GM12875 (cell line): ENCODE results near the gene CSF1.

ENCODE experiments used
- H3K4me3 ChIP-seq: one replicate; pipeline ENCODE4 v1.5.1; 2011; ENCODE audit warnings: low read depth, low read length, control low read depth
- TF ChIP-seq, protein P1 (sequence below): IDR thresholded peaks from 2 replicates; pipeline ENCODE4 v1.5.1; 2011; ENCODE audit warnings: low read depth, mild to moderate bottlenecking, control low read depth, inconsistent platforms, low read length, moderate library complexity, borderline replicate concordance; ENCODE audit not compliant: insufficient read depth

CSF1 gene

DNA sequence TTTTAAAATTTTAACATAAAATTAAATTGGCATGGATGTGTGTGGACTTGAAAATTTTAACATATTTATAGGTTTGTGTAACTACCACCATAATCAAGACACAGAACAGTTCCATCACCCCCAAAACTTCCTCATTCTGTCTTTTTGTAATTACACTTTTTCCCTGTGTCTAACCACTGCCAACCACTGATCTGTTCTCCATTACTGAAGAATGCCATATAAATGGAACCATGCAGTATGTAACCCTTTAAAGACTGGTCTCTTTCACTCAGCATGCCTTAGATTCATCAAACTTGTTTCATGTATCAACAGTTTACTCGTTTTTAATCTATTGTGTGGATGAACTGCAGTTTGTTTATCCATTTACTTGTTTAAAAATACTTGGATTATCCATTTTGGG is 60.9 kb downstream of the CSF1 start:
- TF ChIP-seq, protein P1, sequence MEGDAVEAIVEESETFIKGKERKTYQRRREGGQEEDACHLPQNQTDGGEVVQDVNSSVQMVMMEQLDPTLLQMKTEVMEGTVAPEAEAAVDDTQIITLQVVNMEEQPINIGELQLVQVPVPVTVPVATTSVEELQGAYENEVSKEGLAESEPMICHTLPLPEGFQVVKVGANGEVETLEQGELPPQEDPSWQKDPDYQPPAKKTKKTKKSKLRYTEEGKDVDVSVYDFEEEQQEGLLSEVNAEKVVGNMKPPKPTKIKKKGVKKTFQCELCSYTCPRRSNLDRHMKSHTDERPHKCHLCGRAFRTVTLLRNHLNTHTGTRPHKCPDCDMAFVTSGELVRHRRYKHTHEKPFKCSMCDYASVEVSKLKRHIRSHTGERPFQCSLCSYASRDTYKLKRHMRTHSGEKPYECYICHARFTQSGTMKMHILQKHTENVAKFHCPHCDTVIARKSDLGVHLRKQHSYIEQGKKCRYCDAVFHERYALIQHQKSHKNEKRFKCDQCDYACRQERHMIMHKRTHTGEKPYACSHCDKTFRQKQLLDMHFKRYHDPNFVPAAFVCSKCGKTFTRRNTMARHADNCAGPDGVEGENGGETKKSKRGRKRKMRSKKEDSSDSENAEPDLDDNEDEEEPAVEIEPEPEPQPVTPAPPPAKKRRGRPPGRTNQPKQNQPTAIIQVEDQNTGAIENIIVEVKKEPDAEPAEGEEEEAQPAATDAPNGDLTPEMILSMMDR = no peak

GRCh38 chr1:109974191-109974590 is 63.5 kb downstream of the CSF1 start:
- TF ChIP-seq, protein P1 = no peak
- H3K4me3 ChIP-seq = no peak overlapping the region

More for the DNA sequence above, 60.9 kb downstream of the CSF1 start:
- no peak overlapping the region for H3K4me3 ChIP-seq

- H3K4me3 ChIP-seq = no peak overlapping the region
- TF ChIP-seq, protein P1 = no peak
These were observed 65.1 kb downstream of the CSF1 start for GRCh38 chr1:109975718-109976117.

- H3K4me3 ChIP-seq = no peak overlapping the region
- TF ChIP-seq, protein P1 = no peak
These were observed 66.1 kb downstream of the CSF1 start for GRCh38 chr1:109976762-109977161.

DNA sequence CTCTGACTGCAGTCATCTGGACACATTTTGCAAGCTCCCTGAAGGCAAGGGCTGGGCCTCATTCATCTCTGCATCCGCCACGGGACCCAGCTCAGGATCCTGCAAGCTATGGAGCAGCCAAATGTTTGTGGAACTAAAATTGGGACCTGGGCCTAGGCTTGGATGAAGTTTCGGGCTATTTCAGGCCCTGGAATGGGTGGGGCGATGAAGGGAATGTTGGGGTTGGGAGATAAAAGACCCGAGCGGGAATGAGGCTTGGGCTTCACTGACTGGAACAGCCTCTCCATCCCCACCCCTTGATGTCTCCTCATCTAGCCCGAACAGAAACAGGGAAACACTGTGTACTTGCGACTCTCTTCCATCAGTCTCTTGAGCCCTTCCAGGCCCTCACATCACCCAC is 66.6 kb downstream of the CSF1 start:
- TF ChIP-seq, protein P1 = no peak
- no peak overlapping the region for H3K4me3 ChIP-seq

- TF ChIP-seq, protein P1 = no peak
- no peak overlapping the region for H3K4me3 ChIP-seq
These were observed 67.2 kb downstream of the CSF1 start for GRCh38 chr1:109977657-109978378.

GRCh38 chr1:109978761-109979488 is 68.3 kb downstream of the CSF1 start:
- TF ChIP-seq, protein P1 = no peak
- H3K4me3 ChIP-seq = no peak overlapping the region
